Measurements from ENCODE around the gene TIPIN. TPM values are rescaled to one million over a fixed set of nuclear protein-coding genes. Genes with fewer than 3 reads are reported as not detected.

The TIPIN gene
- total RNA-seq, 1 experiment from 2014 or later: 19.7 TPM

Other genes starting within 250 kb of the TIPIN start
- 0.95 TPM for gene MEGF11, start 102.9 kb downstream of the TIPIN start, total RNA-seq (2021; ENCODE audit: unreplicated experiment)
- gene DIS3L, start 63.1 kb downstream of the TIPIN start, total RNA-seq (2021; ENCODE audit: unreplicated experiment): 31.1 TPM
- 67.9 TPM for gene MAP2K1, start 30.2 kb upstream of the TIPIN start, total RNA-seq (2021; ENCODE audit: unreplicated experiment)
- gene SNAPC5, start 141.1 kb upstream of the TIPIN start, total RNA-seq (2021; ENCODE audit: unreplicated experiment): 36.4 TPM
- gene RPL4, start 148.2 kb upstream of the TIPIN start, total RNA-seq (2021; ENCODE audit: unreplicated experiment): 2,268 TPM
- 39.9 TPM for gene ZWILCH, start 148.6 kb upstream of the TIPIN start, total RNA-seq (2021; ENCODE audit: unreplicated experiment)
- gene LCTL, start 209.3 kb upstream of the TIPIN start, total RNA-seq (2021; ENCODE audit: unreplicated experiment): not detected